Measurements from ENCODE around the gene STYXL2. TPM values are rescaled to one million over a fixed set of nuclear protein-coding genes. Genes with fewer than 3 reads are reported as not detected.
A peak's percentile ranks its signal among the peaks of the same experiment; 100 is the strongest.

Gene STYXL2
- total RNA-seq, 1 donor from 2014 or later: 0.27 TPM

- peak overlapping the region; percentile 47 for H3K4me3 Mint-ChIP-seq (ENCODE audit: unreplicated experiment)
- peaks cover 1% of the 10 kb centered on the region for H3K9me3 Mint-ChIP-seq (ENCODE audit: unreplicated experiment)
Measured at GRCh38 chr1:167066333-167067122, 27.3 kb upstream of the STYXL2 start.

GRCh38 chr1:167067904-167068303, 26.0 kb upstream of the STYXL2 start:
- no peak for TF ChIP-seq CTCF (IDR thresholded peaks at IDR 0.05; ENCODE audit: partially characterized antibody, unreplicated experiment)

More at GRCh38 chr1:167066333-167067122, 27.3 kb upstream of the STYXL2 start:
- Mint-ChIP-seq H3K27ac (ENCODE audit: unreplicated experiment) (no peak overlapping the region), H3K4me1 (ENCODE audit: low read depth, unreplicated experiment) (no peaks in the 10 kb centered on the region), H3K36me3 (ENCODE audit: unreplicated experiment) (no peaks in the 10 kb centered on the region), H3K27me3 (ENCODE audit: unreplicated experiment) (peaks cover 2% of the 10 kb centered on the region)
- DNase-seq: peak; percentile 93
- TF ChIP-seq CTCF (IDR thresholded peaks at IDR 0.05; ENCODE audit: partially characterized antibody, unreplicated experiment): peak; percentile 96

GRCh38 chr1:167068761-167069160, 25.1 kb upstream of the STYXL2 start:
- Mint-ChIP-seq H3K27me3 (ENCODE audit: unreplicated experiment) (peaks cover 2% of the 10 kb centered on the region), H3K4me3 (ENCODE audit: unreplicated experiment) (no peak overlapping the region), H3K4me1 (ENCODE audit: low read depth, unreplicated experiment) (no peaks in the 10 kb centered on the region), H3K9me3 (ENCODE audit: unreplicated experiment) (peaks cover 1% of the 10 kb centered on the region), H3K27ac (ENCODE audit: unreplicated experiment) (no peak overlapping the region), H3K36me3 (ENCODE audit: unreplicated experiment) (no peaks in the 10 kb centered on the region)
- no peak for TF ChIP-seq CTCF (IDR thresholded peaks at IDR 0.05; ENCODE audit: partially characterized antibody, unreplicated experiment)
- DNase-seq: no peak

More at GRCh38 chr1:167067904-167068303, 26.0 kb upstream of the STYXL2 start:
- Mint-ChIP-seq H3K27ac (ENCODE audit: unreplicated experiment) (no peak overlapping the region), H3K9me3 (ENCODE audit: unreplicated experiment) (peaks cover 1% of the 10 kb centered on the region), H3K4me1 (ENCODE audit: low read depth, unreplicated experiment) (no peaks in the 10 kb centered on the region), H3K27me3 (ENCODE audit: unreplicated experiment) (peaks cover 2% of the 10 kb centered on the region), H3K36me3 (ENCODE audit: unreplicated experiment) (no peaks in the 10 kb centered on the region), H3K4me3 (ENCODE audit: unreplicated experiment) (no peak overlapping the region)
- DNase-seq: no peak

- Mint-ChIP-seq H3K9me3 (ENCODE audit: unreplicated experiment) (peaks cover 1% of the 10 kb centered on the region), H3K4me3 (ENCODE audit: unreplicated experiment) (no peak overlapping the region), H3K36me3 (ENCODE audit: unreplicated experiment) (no peaks in the 10 kb centered on the region), H3K27me3 (ENCODE audit: unreplicated experiment) (peaks cover 7% of the 10 kb centered on the region), H3K4me1 (ENCODE audit: low read depth, unreplicated experiment) (no peaks in the 10 kb centered on the region), H3K27ac (ENCODE audit: unreplicated experiment) (no peak overlapping the region)
- no peak for DNase-seq
- no peak for TF ChIP-seq CTCF (IDR thresholded peaks at IDR 0.05; ENCODE audit: partially characterized antibody, unreplicated experiment)
Measured at GRCh38 chr1:167071286-167071685, 22.6 kb upstream of the STYXL2 start.

- Mint-ChIP-seq H3K4me1 (ENCODE audit: low read depth, unreplicated experiment) (peaks cover 4% of the 10 kb centered on the region), H3K27ac (ENCODE audit: unreplicated experiment) (no peak overlapping the region)
Measured at GRCh38 chr1:167076136-167076710, 17.7 kb upstream of the STYXL2 start.

More at GRCh38 chr1:167076136-167076710, 17.7 kb upstream of the STYXL2 start:
- peaks cover 8% of the 10 kb centered on the region for H3K36me3 Mint-ChIP-seq (ENCODE audit: unreplicated experiment)
- DNase-seq: no peak
- TF ChIP-seq CTCF (IDR thresholded peaks at IDR 0.05; ENCODE audit: partially characterized antibody, unreplicated experiment): no peak
- peaks cover 5% of the 10 kb centered on the region for H3K27me3 Mint-ChIP-seq (ENCODE audit: unreplicated experiment)
- H3K9me3 Mint-ChIP-seq (ENCODE audit: unreplicated experiment): no peaks in the 10 kb centered on the region
- no peak overlapping the region for H3K4me3 Mint-ChIP-seq (ENCODE audit: unreplicated experiment)
